Bronchial epithelial cell (primary cell): ENCODE data around the gene MYCL. TPM values are rescaled to one million over a fixed set of nuclear protein-coding genes. Genes with fewer than 3 reads are reported as not detected.

Experiments used
- DNase-seq: peaks from one replicate; pipeline ENCODE4 v3.0.0-alpha.2; 2010; ENCODE audit warnings: low read depth
- FAIRE-seq: peaks from 2 replicates; lab custom pipeline; 2011; peaks lifted over from hg19 to GRCh38; lab: Jason Lieb, UNC
- H3K27me3 ChIP-seq: 2 replicates; pipeline ENCODE4 v1.5.1; 2011; ENCODE audit warnings: low read length; ENCODE audit not compliant: control insufficient read depth, insufficient read depth
- H3K36me3 ChIP-seq: 2 replicates; pipeline ENCODE4 v1.5.1; 2011; ENCODE audit warnings: low read length; ENCODE audit not compliant: control insufficient read depth, insufficient read depth
- H3K4me3 ChIP-seq: 2 replicates; pipeline ENCODE4 v1.5.1; 2011; ENCODE audit warnings: mild to moderate bottlenecking, low read depth, low read length, control low read depth
- total RNA-seq: library from RNA; depleted of rRNA; stranded (reverse); fragments of >200 nt; gene quantifications from 2 replicates; pipeline ENCODE4 v1.2.1, GENCODE V29; 2014
- TF ChIP-seq, protein P1 (sequence below): IDR thresholded peaks from 2 replicates; pipeline ENCODE4 v1.5.1; 2011; ENCODE audit warnings: mild to moderate bottlenecking, moderate library complexity, low read length, control low read depth, inconsistent platforms; ENCODE audit not compliant: insufficient read depth, severe bottlenecking

Gene MYCL
- total RNA-seq, 1 donor from 2014 or later, result 7.9 TPM

GRCh38 chr1:39850606-39851216 lies 51.0 kb downstream of the MYCL start:
- DNase-seq, result peak; percentile 80
- TF ChIP-seq, protein P1, sequence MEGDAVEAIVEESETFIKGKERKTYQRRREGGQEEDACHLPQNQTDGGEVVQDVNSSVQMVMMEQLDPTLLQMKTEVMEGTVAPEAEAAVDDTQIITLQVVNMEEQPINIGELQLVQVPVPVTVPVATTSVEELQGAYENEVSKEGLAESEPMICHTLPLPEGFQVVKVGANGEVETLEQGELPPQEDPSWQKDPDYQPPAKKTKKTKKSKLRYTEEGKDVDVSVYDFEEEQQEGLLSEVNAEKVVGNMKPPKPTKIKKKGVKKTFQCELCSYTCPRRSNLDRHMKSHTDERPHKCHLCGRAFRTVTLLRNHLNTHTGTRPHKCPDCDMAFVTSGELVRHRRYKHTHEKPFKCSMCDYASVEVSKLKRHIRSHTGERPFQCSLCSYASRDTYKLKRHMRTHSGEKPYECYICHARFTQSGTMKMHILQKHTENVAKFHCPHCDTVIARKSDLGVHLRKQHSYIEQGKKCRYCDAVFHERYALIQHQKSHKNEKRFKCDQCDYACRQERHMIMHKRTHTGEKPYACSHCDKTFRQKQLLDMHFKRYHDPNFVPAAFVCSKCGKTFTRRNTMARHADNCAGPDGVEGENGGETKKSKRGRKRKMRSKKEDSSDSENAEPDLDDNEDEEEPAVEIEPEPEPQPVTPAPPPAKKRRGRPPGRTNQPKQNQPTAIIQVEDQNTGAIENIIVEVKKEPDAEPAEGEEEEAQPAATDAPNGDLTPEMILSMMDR, result no peak
- no peaks in the 10 kb centered on the region for H3K36me3 ChIP-seq
- H3K4me3 ChIP-seq, result no peak overlapping the region
- no peaks in the 10 kb centered on the region for H3K27me3 ChIP-seq
- FAIRE-seq, result no peak

GRCh38 chr1:39849203-39849602 lies 52.5 kb downstream of the MYCL start:
- FAIRE-seq, result no peak
- TF ChIP-seq, protein P1, result no peak
- H3K27me3 ChIP-seq, result no peaks in the 10 kb centered on the region
- no peak overlapping the region for H3K4me3 ChIP-seq
- peaks cover 3% of the 10 kb centered on the region for H3K36me3 ChIP-seq
- DNase-seq, result no peak

DNA sequence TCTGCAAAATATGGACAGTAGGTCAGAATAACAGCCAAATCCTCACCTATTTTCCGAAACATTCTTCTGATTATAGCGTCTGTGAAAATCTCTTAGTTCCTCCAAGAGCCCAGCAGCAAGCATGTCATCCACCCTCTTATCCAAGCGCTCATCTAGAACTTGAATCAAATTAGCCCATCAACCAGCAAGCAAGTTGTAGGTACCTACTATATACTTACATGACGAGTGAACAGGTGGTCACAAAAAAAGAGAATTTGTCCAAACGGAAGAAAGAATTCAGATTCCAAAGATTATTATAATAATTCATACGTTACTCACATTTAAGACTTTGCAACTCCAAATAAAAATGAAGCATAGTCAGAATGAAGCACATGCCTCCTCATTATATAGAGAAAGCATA lies 53.8 kb downstream of the MYCL start:
- no peak overlapping the region for H3K4me3 ChIP-seq
- H3K27me3 ChIP-seq, result no peaks in the 10 kb centered on the region
- TF ChIP-seq, protein P1, result no peak
- no peak for DNase-seq
- FAIRE-seq, result no peak
- peaks cover 7% of the 10 kb centered on the region for H3K36me3 ChIP-seq

DNA sequence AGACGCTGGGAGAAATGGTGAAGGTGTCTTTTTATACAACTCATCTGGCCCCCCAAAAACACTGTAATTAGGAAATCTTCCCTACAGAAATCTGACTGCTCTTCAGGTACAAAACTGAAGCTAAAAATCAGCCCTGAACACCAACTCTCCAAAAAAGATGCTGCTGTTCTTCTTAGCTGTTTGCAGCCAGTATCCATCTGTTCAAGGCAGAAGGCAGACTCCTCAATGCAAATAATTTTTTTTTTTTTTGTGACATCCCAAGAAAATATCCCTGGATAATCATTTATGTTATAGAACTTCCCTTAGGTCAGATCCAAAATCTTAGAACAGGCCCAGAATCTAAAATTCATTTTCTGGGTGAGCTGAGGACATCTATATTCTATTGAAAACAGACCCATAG lies 54.9 kb downstream of the MYCL start:
- Histone ChIP-seq H3K4me3 (no peak overlapping the region), H3K27me3 (no peaks in the 10 kb centered on the region), H3K36me3 (peaks cover 11% of the 10 kb centered on the region)
- FAIRE-seq (no peak), DNase-seq (no peak)
- TF ChIP-seq, protein P1, result no peak

- TF ChIP-seq, protein P1, result no peak
- peak; percentile 81 for DNase-seq
- H3K36me3 ChIP-seq, result peaks cover 14% of the 10 kb centered on the region
- H3K4me3 ChIP-seq, result no peak overlapping the region
- H3K27me3 ChIP-seq, result no peaks in the 10 kb centered on the region
- no peak for FAIRE-seq
Observed at GRCh38 chr1:39845569-39846566, 55.8 kb downstream of the MYCL start.

Other genes with a start within 250 kb of the MYCL start
- gene NT5C1A, start 229.8 kb downstream of the MYCL start, total RNA-seq, result not detected in 2 replicates
- under 0.01 TPM in 2 replicates for gene HPCAL4, start 210.5 kb downstream of the MYCL start, total RNA-seq
- 50.1 and 67.1 TPM in 2 replicates for gene PPIE, start 163.0 kb downstream of the MYCL start, total RNA-seq
- 1.0 and 1.1 TPM in 2 replicates for gene OXCT2, start 130.6 kb downstream of the MYCL start, total RNA-seq
- 0.90 and 1.3 TPM in 2 replicates for gene BMP8B, start 113.1 kb downstream of the MYCL start, total RNA-seq
- gene TRIT1, start 18.4 kb downstream of the MYCL start, total RNA-seq, result 33.9 and 41.1 TPM in 2 replicates
- gene MFSD2A, start 53.2 kb upstream of the MYCL start, total RNA-seq, result 8.8 and 11.1 TPM in 2 replicates
- gene CAP1, start 138.8 kb upstream of the MYCL start, total RNA-seq, result 359 and 380 TPM in 2 replicates
- gene PPT1, start 195.3 kb upstream of the MYCL start, total RNA-seq, result 29.4 and 29.5 TPM in 2 replicates